Esophagus squamous epithelium (tissue), 4 donors: ENCODE results near the gene GRIK3.

Experiments
- CTCF ChIP-seq, 6 experiments: fragments of 450-650 bp in 4 of 6; fragments of 200-600 bp in 2 of 6; sonication (generic) in 2 of 6; IDR thresholded peaks; one replicate each; pipeline ENCODE4 v1.5.1; 2016 to 2019; ENCODE audit warnings: antibody characterized with exemption in 6 of 6, mild to moderate bottlenecking in 4 of 6, moderate library complexity in 4 of 6
- POLR2A ChIP-seq, 4 donors: fragments of 450-650 bp; IDR thresholded peaks; one replicate each; pipeline ENCODE4 v1.6.1; 2017; ENCODE audit warnings: antibody characterized with exemption in 4 of 4, mild to moderate bottlenecking in 4 of 4, moderate library complexity in 3 of 4

GRCh38 chr1:36763771-36764170 lies 270.5 kb downstream of the GRIK3 start:
- TF ChIP-seq CTCF (IDR thresholded peaks at IDR 0.05): no peak
- TF ChIP-seq POLR2A (IDR thresholded peaks at IDR 0.05): no peak
